HG03565 (cell line): ENCODE results near the gene RNF123.
"Not testable (repeated sequence)": the region's sequence is repeated elsewhere in the genome, so short reads cannot be mapped to it uniquely, and the experiment has no call there.

Experiments
- ATAC-seq: cut with Tn5 transposase; IDR thresholded peaks from one replicate; pipeline ENCODE4 v1.9.1; 2021; ENCODE audit warnings: mild to moderate bottlenecking, moderate library complexity; ENCODE audit not compliant: unreplicated experiment

RNF123 gene

DNA sequence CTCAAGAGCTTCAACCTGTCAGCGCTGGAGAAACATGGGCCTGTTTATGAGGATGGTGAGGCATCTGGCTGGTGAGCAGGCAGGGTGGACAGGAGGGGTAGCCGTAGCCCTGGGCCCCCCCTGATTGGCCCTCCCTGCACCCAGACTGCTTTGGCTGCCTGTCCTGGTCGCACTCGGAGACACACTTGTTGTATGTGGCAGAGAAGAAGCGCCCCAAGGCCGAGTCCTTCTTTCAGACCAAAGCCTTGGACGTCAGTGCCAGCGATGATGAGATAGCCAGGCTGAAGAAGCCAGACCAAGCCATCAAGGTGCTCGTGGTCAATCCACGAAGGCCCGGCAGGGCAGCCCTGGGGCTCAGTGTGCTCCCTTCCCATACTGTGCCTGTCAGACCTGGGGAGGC, 13.4 kb upstream of the RNF123 start:
- ATAC-seq: no peak

DNA sequence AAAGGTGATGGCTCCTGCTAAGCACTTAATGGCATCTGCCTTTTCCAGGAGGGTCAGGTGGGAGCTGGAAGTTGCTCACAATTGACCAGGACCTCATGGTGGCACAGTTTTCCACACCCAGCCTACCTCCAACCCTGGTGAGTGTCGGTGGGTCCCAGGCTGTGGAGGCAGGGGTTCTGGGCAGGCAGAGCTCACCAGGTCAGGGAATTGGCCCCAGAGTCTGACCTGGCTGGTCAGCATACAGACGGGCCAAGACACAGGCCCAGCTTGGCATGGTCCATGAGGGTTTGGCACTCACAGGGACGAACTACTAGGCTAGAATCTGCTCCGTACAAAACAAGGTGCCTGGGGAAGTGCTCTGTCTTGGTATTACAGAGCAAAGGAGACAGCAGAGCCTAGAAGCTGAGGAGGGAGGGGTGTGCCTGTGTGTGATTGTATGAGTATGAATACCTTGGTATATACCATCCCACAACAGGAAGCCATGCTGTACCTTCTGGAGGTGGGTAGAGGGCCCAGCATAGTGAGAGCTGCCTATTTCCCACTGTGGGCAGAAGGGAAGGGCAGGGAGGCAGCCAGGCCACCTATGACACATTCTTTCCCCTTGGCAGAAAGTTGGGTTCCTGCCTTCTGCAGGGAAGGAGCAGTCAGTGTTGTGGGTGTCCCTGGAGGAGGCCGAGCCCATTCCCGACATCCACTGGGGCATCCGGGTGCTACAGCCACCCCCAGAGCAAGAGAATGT, 8.7 kb upstream of the RNF123 start:
- ATAC-seq: no peak

DNA sequence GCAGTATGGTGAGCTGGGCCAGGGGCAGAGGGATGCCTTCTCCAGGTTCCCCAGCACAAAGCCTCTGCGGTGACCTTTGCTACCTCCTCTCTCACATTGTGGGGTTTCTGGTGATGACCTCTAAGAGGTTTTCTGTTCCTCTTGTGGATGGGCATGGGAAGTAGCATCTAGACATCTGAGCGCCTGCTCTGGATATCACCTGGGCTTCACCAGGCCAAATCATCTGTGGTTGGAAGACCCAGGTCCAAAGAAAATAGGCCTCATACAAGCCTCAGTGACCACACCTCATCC, 8.2 kb upstream of the RNF123 start:
- ATAC-seq: no peak

DNA sequence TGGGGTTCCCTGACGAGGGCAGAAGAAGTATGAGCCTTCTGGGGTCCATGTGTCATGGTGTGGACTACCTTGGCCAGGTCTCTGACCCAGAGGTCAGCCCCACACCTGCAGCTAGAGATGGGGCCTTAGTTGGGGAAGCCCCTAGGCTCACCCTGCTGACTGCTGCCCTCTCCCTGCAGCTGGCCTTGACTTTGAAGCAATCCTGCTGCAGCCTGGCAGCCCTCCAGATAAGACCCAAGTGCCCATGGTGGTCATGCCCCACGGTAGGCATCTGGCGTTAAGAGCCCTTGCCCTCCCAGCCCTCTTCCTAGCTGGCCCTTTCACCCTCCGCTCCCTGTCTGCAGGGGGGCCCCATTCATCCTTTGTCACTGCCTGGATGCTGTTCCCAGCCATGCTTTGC, 7.8 kb upstream of the RNF123 start:
- ATAC-seq: no peak

DNA sequence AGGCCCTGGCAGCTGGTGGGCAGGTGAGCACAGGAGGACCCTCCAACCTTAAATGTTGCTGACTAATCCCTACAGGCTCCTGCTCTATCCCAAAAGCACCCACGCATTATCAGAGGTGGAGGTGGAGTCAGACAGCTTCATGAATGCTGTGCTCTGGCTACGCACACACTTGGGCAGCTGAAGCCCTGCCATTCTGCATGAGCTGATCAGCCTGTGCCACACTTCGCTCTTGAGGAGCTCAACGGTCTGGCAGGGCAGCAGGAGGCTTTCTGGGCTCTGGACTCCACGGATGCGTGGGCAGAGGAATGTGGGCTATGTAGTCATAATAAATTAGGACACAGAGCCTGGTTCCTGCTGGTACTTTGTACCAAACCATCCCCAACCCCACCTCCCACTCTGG, 6.2 kb upstream of the RNF123 start:
- ATAC-seq: no peak

DNA sequence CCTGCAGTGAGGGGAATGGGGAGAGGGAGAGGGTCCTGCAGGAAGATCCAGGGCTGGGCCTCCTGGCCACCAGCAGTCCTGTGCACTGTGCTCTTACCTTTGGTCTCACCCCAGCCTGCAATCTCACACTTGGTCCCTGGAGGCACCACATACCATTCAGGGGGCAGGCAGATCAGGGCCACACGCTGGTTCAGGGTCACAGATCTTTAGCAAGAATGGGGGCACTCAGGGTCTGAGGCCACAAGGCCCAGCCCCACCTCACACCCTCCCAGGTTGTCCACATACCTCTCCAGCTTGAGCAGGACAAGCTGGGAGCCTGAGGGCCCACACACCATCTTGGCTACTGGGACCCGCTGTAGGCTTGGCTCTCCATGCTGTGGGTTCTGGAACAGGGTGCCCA, 4.9 kb upstream of the RNF123 start:
- ATAC-seq: not testable (repeated sequence)

DNA sequence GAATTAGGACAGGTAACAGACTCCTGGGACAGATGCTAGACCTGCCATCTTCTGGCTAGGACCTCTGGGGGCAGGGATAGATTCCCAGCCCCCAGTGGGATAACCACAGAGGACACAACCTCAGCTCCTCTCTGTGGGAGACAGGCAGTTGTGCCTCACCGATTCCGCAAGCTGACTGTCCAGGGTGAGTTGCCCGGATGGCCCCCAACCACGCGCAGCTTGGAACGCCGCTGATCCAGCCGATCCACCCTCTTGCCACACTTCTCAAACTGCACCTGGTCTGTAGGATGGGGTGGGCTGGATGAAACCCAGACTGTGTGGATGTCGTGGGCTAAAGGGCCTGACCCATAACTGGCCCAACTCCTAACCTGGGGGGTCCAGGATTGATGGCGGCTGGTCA, 4.3 kb upstream of the RNF123 start:
- not testable (repeated sequence) for ATAC-seq

DNA sequence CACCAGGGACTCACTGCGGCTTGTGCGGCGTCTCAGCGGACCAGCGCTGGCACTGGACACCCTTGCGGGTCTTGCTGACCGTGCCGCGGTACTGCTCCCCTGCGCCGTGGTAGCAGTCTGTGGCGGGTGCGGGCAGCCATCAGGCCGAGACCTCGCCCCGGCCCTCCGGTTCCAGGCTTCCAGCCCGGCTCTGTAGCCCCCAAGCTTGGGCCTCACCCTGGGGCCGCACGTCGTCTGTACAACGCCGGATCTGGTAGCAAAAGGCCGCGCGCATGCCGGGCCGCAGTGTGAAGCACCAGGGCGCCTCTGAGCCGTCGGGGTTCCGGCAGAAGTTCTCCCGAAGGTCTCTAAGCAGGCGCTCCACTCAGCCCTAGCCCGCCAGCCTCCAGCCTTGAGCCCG, 3.5 kb upstream of the RNF123 start:
- ATAC-seq: not testable (repeated sequence)

DNA sequence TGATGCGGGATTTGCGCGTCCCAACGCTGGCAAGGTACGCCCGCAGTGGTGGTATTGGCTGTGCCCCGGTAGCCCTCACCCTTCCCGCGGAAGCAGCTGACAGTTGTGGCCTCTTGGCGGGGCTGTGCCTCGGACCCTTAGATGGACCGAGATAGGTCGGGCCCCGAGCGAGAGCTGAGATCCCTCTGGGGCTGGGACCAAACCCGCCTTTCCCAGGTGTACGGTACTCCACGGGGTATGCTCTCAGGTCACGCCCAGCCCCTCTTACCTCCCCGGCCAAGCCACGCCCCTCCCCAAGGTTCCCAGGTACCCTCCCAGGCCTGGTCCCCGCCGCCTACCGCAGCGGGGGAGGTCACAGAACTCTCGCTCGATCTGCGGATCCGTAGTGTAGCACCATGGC, 3.0 kb upstream of the RNF123 start:
- not testable (repeated sequence) for ATAC-seq

DNA sequence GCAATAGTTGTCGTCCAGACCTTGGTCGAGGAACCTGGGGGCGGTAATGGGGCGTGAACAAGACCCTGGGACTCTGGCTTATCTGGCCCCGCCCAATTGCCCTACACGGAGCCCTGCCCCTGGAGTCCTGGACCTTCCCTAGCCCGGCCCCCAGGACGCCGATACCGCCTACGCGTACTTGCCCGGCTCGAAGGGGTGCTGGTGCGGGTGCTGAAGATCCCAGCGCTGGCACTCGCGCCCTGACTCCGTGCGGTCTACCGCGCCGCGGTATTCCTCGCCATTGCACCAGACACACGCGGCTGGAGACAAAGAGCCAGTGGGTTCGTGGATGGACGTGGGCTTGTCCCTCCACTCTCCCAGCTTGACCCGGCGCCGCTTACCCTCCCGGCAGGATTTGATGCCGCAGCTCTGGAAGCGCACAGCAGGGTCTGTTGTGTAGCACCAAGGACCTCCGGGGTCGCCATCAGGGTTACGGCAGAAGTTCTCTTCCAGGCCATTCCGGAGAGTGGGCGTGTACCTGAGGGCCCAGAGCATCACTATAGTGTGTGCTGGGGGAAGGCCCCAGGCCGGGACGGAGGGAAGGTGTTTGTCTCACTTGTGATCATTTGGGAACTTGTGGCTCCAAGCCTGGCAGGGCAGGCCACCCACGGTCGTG, 2.5 kb upstream of the RNF123 start:
- not testable (repeated sequence) for ATAC-seq

DNA sequence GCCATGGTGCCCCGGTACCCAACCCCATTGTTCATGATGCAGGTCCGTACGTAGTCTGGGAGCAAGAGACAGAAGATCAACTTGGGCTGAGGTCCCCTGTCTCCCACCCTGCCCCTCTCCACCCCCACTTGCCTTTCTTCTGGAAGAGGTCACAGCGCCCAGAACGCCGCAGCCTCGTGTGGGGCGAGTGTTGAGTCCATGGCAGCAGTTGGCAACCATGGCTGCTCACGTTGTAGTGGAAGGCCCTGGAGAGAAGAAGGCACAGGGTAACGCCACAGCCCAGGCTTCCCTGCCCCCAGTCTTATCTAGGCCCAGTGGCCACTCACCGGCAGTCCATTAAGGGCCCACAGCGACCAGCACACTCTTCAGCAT, 1.9 kb upstream of the RNF123 start:
- not testable (repeated sequence) for ATAC-seq

DNA sequence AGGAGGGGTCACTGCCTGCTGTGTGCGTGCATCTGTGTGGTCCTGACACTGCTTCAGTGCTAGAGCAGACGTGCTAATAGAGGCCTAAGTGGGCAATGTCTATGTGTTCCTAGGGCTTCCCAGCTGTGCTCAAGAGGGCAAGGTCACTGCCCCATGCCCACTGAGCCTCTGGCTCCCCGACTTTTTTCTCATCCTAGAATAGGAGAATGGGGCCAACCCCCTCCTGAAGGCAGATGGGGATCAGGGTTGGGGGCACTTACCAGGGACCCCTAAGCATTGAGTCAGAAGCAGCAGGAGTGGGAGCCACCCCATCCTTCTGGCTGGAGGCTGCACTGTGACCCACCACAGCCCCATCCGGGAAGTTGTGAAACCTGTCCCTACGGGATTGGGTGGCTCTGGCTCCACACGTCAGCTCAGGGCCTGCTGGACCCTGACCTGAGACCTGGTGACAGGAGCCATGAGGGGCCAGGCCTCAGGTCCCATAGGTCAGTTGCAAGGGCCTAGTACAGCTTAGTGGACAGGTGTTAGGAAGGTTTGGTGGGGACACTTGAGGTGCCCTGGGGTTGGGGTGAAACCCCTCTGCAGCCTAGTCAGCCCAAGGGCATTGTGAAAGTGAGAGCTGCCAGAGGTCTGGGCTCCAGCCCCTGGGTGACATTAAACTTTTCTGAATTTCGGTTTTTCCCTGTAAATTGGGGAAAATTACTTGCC, 865 bp upstream of the RNF123 start:
- not testable (repeated sequence) for ATAC-seq

DNA sequence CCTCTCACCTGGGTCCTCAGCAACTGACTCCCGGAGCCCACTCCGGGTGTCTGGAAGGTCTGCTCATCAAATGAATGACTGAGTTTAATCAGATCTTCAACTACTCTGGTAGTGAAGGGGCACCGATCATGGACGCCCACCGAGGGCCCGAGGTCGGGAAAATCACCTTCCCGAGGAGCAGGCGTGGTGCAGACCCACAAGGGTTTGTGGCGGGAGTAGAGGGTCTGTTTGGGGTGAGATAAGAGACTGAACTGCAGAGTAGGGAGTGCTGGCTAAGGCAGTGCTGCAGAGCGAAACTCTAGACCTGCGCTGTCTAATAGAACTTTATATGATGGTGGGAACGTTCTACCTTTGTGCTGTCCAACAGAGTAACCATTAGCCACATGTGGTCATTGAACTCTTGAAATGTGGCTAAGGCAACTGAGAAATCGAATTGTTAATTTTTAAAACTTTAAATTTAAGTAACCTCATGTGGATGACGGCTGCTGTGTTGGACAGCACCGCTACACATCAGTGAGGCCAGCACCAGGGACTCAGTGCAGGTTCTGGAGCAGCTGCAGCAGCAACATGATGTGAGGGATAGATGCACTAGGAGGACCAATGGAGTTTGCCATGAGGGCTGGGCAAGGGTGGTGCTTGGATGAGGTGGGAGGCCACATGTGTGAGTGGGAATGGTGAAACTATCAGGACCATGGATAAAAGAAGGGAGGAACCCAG, 709 bp downstream of the RNF123 start:
- not testable (repeated sequence) for ATAC-seq

DNA sequence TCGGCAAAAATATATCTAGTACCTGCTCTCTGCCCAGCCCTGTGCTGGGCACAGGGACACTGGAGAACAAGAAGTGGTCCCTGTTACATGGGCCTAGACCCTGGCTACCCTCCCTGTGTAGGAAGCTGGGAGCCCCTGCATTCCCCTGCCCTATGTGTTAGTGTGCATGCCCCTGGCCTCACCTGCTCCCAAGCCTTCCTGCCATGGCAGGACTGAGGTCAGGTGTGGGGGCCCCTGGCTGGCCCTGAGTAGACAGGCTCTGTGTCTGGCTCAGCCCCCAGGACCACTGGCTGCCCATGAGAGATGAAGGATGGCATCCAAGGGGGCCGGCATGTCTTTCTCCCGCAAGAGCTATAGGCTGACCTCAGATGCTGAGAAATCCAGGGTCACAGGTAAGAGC, 1.5 kb downstream of the RNF123 start:
- ATAC-seq: not testable (repeated sequence)

DNA sequence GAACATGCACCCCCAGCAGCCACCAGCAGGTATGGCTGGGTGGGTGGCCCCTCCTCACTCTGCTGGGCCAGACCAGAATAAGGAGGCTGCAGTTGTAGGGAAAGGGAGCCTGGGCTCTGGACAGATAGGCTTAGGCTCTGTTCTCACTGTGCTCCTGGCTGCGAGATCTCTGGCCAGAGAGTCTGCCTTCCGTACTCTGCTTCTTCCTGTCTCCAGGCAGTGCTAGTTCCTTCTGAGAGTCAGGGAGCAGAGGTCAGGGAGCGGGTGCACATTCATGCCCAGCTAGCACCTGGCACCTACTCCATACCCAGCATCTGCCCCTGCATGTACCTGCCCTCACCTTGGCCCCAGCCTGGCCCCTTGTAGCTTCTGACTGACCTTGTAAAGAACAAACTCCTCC, 2.1 kb downstream of the RNF123 start:
- not testable (repeated sequence) for ATAC-seq

DNA sequence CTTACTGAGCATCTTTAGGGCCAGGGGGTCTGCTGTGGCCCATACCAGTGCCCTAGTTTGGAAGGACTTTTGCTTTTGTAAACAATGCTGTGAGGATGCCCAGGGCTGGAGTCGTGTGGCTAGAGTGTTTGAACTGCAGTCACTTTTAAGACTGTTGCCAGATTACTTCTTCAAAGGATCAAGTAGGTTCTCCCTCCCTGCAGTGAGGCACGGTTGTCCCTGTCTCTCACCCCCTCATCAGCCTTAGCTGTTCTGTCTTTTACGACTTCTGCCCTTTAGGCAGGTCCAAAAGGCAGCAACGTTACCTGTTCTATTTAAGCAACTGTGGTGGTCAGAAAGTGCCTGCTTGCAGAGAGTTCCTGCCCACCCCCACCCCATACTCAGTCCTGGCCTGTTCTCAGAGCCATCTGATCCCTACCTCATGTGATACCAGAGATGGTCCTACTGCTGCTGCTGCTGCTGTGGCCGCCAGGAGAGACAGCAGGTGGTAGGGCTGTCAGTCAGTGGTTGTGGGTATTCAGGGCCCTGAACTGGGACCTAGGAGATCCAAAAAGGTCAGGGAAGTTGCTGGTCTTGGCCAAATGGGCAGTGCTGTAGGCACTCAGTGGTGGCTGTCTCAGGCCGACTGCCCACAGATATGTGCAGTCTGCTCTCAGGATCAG, 5.2 kb downstream of the RNF123 start:
- ATAC-seq: not testable (repeated sequence)

DNA sequence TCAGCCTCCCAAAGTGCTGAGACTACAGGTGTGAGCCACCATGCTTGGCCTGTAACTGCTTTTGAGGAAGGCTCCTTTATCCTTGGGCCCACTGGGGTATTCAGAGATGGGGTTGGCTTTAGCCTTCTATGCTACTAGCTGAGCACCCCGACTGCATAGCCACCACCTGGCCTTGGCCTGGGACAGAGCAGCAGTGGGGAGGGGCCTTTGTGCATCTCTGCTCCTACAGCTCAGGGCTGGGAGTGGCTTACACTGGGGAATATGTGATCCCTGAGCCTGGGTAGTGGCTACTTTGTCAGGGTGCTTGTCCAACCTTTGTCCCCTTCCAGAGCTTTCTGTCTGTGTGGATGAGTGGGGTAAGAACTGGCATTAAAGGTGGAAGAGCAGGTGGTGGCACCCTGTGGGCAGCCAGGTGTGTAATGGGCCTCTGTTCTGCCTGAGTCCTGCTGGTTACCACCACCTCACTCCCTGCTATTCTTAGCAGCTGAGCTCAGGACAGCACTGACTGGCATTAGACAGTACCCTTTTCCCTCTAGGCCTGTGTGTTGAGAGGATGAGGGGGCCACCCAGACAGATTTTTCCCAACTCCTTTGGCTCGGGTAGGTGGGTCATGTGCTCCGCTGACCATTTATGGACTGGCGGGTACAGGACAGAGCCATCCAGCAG, 6.1 kb downstream of the RNF123 start:
- not testable (repeated sequence) for ATAC-seq

DNA sequence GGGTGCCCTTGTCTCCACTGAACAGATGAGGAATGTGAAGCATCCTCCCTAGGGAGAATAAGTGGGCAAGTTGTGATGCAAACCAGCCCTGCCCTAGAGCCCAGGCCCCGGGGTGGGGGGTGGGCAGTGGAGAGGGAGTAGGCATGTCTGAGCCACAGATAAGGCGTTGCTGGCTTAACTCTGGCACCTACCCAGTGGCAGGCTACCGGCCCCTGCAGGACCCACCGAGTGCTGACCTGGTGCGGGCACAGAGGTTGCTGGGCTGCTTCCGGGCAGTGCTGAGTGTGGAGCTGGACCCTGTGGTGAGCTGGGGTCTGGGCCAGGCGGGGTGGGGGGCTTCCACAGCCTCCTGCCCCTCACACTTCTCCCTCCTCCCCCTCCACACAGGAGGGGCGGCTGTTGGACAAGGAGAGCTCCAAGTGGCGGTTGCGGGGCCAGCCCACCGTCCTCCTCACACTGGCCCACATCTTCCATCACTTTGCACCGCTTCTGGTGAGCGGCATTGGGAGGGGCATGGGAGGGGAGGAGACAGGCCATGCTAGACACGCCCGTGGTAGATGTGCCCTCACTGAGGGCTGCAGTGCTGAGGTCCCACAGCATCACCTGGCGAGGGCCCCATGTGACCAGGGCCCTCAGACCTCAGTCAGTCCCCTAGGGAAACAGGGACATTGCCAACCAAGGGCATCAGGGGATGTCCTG, 10.1 kb downstream of the RNF123 start:
- ATAC-seq: no peak

DNA sequence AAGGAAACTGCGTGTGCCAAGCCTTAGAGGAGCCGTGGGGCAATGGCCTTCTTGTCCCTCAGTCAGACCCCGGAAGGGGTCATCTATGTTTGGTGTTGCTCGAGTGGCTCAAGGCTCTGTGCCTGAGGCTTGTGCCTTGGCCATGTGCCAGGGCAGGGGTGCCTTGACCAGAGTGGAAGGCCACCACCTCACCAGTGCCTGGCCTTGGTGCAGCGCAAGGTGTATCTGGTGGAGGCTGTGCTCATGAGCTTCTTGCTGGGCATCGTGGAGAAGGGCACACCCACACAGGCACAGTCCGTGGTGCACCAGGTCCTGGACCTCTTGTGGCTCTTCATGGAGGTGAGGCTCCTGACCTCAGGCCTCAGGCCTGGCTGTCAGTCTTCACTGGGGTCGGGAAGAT, 10.7 kb downstream of the RNF123 start:
- ATAC-seq: no peak
